ENCODE data around the gene SAMD4A.

SAMD4A gene

GRCh38 chr14:54567224-54567638 lies 303 bp downstream of the SAMD4A start:
- DNase-seq (ENCODE audit: low spot score), result no peak

- DNase-seq (ENCODE audit: low spot score), result no peak
Measured at GRCh38 chr14:54567639-54568561, 972 bp downstream of the SAMD4A start.

DNA sequence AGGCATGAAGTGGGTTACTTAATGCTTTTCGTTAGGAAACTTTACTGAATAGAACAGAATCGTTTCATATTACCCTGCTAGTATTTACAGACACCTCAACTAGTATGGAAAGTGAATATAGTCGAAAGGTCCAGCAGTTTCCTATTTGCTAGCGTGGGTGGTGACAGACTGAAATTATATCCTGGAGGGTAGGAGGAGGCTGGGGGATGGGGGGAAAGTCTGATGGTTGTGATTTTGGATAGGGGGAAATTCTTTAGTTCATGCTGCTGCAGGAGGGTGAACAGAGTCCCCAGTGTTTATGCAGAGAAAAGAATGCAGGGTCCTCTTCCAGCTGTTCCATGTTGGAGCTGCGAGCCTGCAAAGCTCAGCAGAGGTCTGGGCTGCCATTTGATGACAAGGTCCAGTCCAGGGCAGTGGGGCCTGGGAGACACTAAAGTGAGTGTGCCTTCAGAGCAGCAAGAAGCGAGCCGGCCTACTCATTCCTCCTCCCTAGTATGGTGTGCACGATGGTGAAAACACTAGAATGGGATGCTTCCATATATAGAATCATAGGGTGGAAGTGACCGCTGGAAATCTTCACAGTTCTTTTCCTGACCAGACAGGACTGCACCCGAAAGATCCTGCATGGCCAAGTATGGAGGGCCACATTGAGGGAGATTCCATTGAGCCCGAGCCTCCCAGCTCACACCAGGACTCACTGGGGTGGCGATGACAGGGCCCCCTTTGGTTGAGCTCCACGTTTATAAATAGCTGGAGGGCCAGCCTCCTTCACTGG lies 2.1 kb downstream of the SAMD4A start:
- no peak for DNase-seq (ENCODE audit: low spot score)

DNA sequence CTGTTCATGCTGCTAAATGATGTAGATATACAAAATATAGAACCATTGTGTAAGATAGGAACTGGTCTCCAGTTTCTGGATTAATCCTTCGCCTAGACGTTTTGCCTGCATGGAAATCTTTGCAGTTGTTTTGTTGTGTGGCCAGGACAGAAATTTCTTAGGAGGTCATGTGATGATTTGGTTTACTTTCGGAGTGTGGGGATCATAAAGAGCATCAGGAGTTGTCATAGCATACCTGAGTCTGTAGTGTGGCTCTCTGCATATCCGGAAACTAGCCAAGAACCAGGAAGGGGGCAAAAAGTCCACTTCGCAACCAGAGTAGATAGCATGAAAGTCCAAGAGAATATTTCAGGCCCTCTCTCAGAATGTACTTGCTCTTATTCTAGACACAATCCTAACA lies 3.1 kb downstream of the SAMD4A start:
- DNase-seq (ENCODE audit: low spot score), result no peak

DNA sequence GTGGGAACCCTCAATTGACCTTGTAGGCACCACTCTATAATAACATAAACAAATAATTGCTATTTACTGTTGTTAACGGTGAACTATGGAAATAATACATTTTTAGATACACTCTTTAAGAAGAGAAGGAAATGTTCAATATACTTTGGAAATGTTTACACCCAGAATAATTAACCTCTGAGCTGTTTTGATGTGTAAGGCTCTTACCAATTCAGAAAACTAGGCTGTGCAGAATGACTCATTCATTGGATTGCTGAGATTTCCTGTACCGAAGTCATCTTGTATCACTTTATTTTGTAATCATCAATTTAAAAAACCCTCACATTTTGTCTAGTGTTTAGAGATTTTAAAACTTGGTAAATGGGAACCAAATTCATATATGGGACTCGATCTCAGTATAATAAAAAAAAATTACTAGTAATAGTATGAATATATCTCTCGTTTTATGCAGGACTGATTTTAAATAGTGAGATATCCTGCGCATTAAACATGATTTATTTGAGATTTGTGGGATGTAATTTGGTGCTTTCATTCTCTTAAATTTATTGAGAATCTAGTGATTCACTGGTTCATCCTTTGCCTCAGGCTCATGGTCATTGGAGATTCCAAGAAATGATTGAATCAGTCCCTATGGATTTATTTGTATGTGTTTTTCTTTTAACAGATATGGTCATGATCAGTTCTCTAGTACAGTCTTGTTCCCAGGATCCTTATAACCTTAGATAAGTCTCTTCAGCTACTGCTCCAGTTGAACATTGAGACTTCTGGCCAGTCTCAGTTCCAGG lies 3.9 kb downstream of the SAMD4A start:
- DNase-seq (ENCODE audit: low spot score), result no peak

- DNase-seq (ENCODE audit: low spot score), result no peak
Measured at GRCh38 chr14:54572316-54572715, 5.4 kb downstream of the SAMD4A start.

GRCh38 chr14:54574528-54574927 lies 7.6 kb downstream of the SAMD4A start:
- DNase-seq (ENCODE audit: low spot score), result no peak

GRCh38 chr14:54577494-54577893 lies 10.6 kb downstream of the SAMD4A start:
- no peak for DNase-seq (ENCODE audit: low spot score)

GRCh38 chr14:54577977-54578376 lies 11.0 kb downstream of the SAMD4A start:
- DNase-seq (ENCODE audit: low spot score), result no peak

- DNase-seq (ENCODE audit: low spot score), result no peak
Measured at GRCh38 chr14:54579621-54580020, 12.7 kb downstream of the SAMD4A start.

DNA sequence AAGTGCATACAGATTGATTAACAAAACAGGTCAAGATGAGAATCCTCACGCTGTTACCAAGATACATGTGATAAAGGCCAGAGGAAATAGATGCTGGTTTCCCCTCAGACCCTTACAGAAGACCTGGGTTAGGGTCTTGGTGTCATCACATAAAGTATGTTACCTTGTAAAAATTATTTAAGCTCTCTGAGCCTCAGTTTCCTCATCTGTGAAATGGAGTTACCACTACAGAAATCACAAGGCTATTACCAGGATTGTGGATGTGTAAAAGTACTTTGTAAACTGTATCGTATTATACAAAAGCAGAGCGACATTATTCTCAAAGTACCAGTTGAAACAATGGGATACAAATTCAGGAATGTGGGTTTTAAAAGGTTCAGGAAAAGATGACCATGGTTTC lies 14.0 kb downstream of the SAMD4A start:
- DNase-seq (ENCODE audit: low spot score), result no peak

- DNase-seq (ENCODE audit: low spot score), result no peak
Measured at GRCh38 chr14:54582334-54582733, 15.4 kb downstream of the SAMD4A start.

- no peak for DNase-seq (ENCODE audit: low spot score)
Measured at GRCh38 chr14:54584097-54584496, 17.2 kb downstream of the SAMD4A start.

- DNase-seq (ENCODE audit: low spot score), result no peak
Measured at GRCh38 chr14:54585214-54585613, 18.3 kb downstream of the SAMD4A start.

DNA sequence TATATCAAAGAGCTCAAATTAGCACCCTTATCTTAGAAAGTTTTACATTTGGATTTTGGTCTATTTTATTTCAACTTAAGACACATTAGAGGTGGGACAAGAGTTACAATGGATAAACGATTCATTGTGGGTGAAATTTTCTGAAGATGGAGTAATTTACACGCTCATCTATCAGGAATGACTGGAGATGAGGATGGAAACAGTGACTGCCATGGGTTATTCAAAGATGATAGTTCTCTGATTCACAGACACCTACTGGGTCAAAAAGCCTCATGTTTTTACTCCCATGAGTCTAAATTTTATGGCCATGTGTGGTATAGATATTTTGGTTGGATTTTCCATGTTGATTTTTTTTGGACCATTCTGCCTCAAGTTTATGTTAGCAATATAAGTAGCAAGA lies 22.1 kb downstream of the SAMD4A start:
- DNase-seq (ENCODE audit: low spot score), result no peak

- no peak for DNase-seq (ENCODE audit: low spot score)
Measured at GRCh38 chr14:54589843-54590242, 22.9 kb downstream of the SAMD4A start.

DNA sequence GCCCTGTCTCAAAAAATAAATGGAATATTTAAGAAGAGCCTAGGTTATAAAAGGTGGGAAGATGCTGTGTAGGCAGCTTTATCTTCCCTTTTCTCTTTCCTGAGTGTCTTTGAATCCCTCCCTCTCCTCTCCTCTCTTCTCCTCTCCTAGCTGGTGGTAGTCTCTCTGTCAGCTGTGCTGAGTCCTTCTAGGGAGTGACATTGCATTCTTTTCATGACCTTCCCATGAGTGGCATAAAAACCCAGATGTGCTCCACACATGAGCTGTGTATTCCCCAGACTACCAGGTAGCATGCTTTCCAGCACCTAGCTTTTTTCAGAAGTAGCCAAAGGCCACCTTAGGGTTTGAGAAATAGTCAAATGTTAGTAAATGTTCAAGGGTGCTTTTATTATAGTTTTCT lies 23.6 kb downstream of the SAMD4A start:
- DNase-seq (ENCODE audit: low spot score), result no peak

DNA sequence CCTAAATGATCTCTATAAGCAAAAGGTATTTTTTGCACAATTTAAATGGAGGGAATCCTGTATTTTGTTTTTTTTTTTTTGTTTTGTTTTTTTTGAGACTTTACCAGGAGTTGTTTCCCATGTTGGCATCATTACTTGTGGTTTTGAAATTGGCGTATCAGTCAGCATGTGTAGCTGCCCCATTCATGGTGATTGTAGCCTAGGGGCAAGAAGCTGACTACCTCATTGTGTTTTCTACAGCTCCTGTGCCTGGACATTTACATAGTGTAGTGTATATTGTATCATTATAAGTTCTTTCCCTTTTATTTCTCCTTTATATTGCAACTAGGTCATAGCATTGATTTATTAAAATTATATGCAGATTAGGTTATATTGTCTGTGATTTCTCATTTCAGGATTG lies 24.5 kb downstream of the SAMD4A start:
- DNase-seq (ENCODE audit: low spot score), result no peak

DNA sequence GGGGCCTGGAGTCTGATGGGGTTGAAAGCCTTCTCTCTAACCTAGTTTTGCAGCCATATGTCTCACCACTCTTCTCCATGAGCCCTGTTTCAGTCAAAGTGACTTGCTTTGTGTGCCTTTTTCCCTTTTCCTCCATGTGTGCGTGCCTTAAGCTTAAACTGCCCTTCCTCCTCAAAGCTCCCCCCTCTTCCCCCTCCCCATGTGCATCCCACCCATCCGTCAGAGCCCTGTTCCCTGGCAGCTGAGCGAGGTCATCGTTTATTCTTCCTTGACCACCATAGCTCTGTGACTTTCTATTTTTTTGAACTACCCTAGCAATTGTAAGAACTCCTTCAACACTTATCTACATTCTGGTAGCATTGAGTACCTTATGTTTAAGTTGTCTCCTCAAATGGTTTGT lies 24.9 kb downstream of the SAMD4A start:
- no peak for DNase-seq (ENCODE audit: low spot score)

- no peak for DNase-seq (ENCODE audit: low spot score)
Measured at GRCh38 chr14:54593860-54594259, 26.9 kb downstream of the SAMD4A start.

DNA sequence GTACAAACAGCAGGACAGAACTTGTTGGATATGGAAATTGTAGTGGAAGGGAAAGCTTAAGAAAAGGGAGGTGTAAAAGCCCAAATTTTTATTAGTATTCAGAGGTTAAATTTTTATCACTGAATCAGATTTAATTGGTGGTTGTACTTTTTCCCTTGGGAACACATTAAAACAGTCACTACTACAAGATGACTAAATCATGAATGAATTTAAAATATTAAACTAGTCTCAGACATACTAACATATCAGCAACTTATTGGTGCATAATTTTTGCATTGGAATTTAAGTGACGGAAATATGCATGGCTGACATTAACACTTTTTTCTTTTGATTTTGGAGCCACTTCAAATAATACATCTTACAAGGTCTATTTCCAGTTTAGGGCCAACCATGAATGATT lies 27.6 kb downstream of the SAMD4A start:
- no peak for DNase-seq (ENCODE audit: low spot score)

GRCh38 chr14:54597795-54598443 lies 31.0 kb downstream of the SAMD4A start:
- DNase-seq (ENCODE audit: low spot score), result no peak
